ENCODE data around the gene TNFSF4. TPM values are rescaled to one million over a fixed set of nuclear protein-coding genes. Genes with fewer than 3 reads are reported as not detected.
A peak's percentile ranks its signal among the peaks of the same experiment; 100 is the strongest.

The TNFSF4 gene
- total and polyA plus RNA-seq, 2 of the 13 experiments (the other 11 are each of a cell fraction or from before 2014, with no cell fraction given), result 2.4 to 7.9 TPM

GRCh38 chr1:173212952-173213491 lies 5.9 kb upstream of the TNFSF4 start (continued):
- peak; percentile 80 for TF ChIP-seq ZNF644 (CRISPR knock-in tag; IDR thresholded peaks at IDR 0.05; ENCODE audit: low read depth)
- TF ChIP-seq SOX13 (IDR thresholded peaks at IDR 0.05), result no peak
- peak in 1 of 2 experiments; percentile 92; a peak in 2 of 4 replicates for TF ChIP-seq SOX13 (CRISPR knock-in tag; conservative IDR thresholded peaks at IDR 0.05 in 1 of 2, IDR thresholded peaks at IDR 0.05 in 1 of 2)
- TF ChIP-seq ZNF619 (CRISPR knock-in tag; IDR thresholded peaks at IDR 0.05), result no peak
- TF ChIP-seq NPAS2 (CRISPR knock-in tag; IDR thresholded peaks at IDR 0.05; ENCODE audit: borderline replicate concordance), result no peak
- TF ChIP-seq GABPB1 (CRISPR knock-in tag; IDR thresholded peaks at IDR 0.05), result 0 out of 2 replicates have a peak, but pooled peaks have one; percentile 30
- TF ChIP-seq ZFP91 (CRISPR knock-in tag; IDR thresholded peaks at IDR 0.05; ENCODE audit: borderline replicate concordance), result no peak
- TF ChIP-seq IRF2 (CRISPR knock-in tag; IDR thresholded peaks at IDR 0.05), result peak; percentile 35; the same call in 1 of the 2 replicates
- TF ChIP-seq AGO2 (optimal IDR thresholded peaks at IDR 0.05; ENCODE audit: low read depth, low read length), result no peak
- peak; percentile 44; the same call in 1 of the 2 replicates for TF ChIP-seq ZNF331 (CRISPR knock-in tag; IDR thresholded peaks at IDR 0.05)
- TF ChIP-seq MBD4 (IDR thresholded peaks at IDR 0.05; ENCODE audit: borderline replicate concordance, low read length), result no peak
- TF ChIP-seq HDAC1 (CRISPR knock-in tag; IDR thresholded peaks at IDR 0.05), result 0 out of 2 replicates have a peak, but pooled peaks have one; percentile 23
- peak; percentile 64 for TF ChIP-seq SAP130 (CRISPR knock-in tag; IDR thresholded peaks at IDR 0.05; ENCODE audit: low read depth)
- peak; percentile 63 for TF ChIP-seq RARA (CRISPR knock-in tag; IDR thresholded peaks at IDR 0.05)
- TF ChIP-seq ZSCAN9 (CRISPR knock-in tag; IDR thresholded peaks at IDR 0.05; ENCODE audit: borderline replicate concordance), result 0 out of 2 replicates have a peak, but pooled peaks have one; percentile 40
- TF ChIP-seq KLF13 (CRISPR knock-in tag; IDR thresholded peaks at IDR 0.05), result no peak
- no peak for TF ChIP-seq ZNF768 (CRISPR knock-in tag; IDR thresholded peaks at IDR 0.05)
- peak; percentile 18; the same call in 1 of the 2 replicates for TF ChIP-seq THRA (CRISPR knock-in tag; IDR thresholded peaks at IDR 0.05; ENCODE audit: borderline replicate concordance)
- TF ChIP-seq POGZ (CRISPR knock-in tag; IDR thresholded peaks at IDR 0.05), result peak; percentile 57
- TF ChIP-seq NR2C2 (CRISPR knock-in tag; IDR thresholded peaks at IDR 0.05; ENCODE audit: borderline replicate concordance), result 0 out of 2 replicates have a peak, but pooled peaks have one; percentile 21
- TF ChIP-seq KDM6A (CRISPR knock-in tag; IDR thresholded peaks at IDR 0.05; ENCODE audit: low read depth), result peak; percentile 70; the same call in 1 of the 2 replicates
- no peak for TF ChIP-seq PTBP1 (IDR thresholded peaks at IDR 0.05; ENCODE audit: low read depth, low read length, poor library complexity, severe bottlenecking)
- no peak for TF ChIP-seq ATF7 (IDR thresholded peaks at IDR 0.05)
- no peak for TF ChIP-seq ATF7 (CRISPR knock-in tag; IDR thresholded peaks at IDR 0.05)
- TF ChIP-seq GABPA (IDR thresholded peaks at IDR 0.05; ENCODE audit: low read depth, low read length), result no peak
- TF ChIP-seq GABPA (CRISPR knock-in tag; IDR thresholded peaks at IDR 0.05; ENCODE audit: low read depth), result peak; percentile 49
- TF ChIP-seq POLR2G (IDR thresholded peaks at IDR 0.05; ENCODE audit: low read depth, low read length), result peak; percentile 50; the same call in 1 of the 2 replicates
- no peak for TF ChIP-seq HIVEP1 (CRISPR knock-in tag; IDR thresholded peaks at IDR 0.05)
- no peak for TF ChIP-seq SNRNP70 (IDR thresholded peaks at IDR 0.05; ENCODE audit: low read depth, low read length)
- no peak for TF ChIP-seq JUNB (CRISPR knock-in tag; IDR thresholded peaks at IDR 0.05; ENCODE audit: borderline replicate concordance)
- TF ChIP-seq ASH2L (IDR thresholded peaks at IDR 0.05; ENCODE audit: insufficient read length, low read depth, low read length), result peak; percentile 80
- peak; percentile 86 for TF ChIP-seq BCL6 (CRISPR knock-in tag; IDR thresholded peaks at IDR 0.05)

Data from HepG2 (cell line).